Gastrocnemius medialis (tissue), 4 donors: Measurements from ENCODE around the gene ZNRF1. TPM values are rescaled to one million over a fixed set of nuclear protein-coding genes. Genes with fewer than 3 reads are reported as not detected.
A peak's percentile ranks its signal among the peaks of the same experiment; 100 is the strongest.
"Not testable (repeated sequence)": the region's sequence is repeated elsewhere in the genome, so short reads cannot be mapped to it uniquely, and the experiment has no call there.

Source experiments
- ATAC-seq, 2 donors: fragments of 150-250 bp; one replicate each; pipeline ENCODE4 v1.9.1; 2016
- DNase-seq, 2 donors: peaks; one replicate each; pipeline ENCODE4 v3.0.0-alpha.2; 2019
- H3K27ac ChIP-seq, 4 donors: fragments of 200-600 bp; sonication (generic); 1 replicate in 1 of 4; 2 replicates in 3 of 4; pipeline ENCODE4 v1.5.1; 2016 to 2018; ENCODE audit warnings: mild to moderate bottlenecking in 2 of 4, moderate library complexity in 1 of 4
- H3K27me3 ChIP-seq, 3 donors: fragments of 200-600 bp; sonication (generic) in 2 of 3; 1 replicate in 1 of 3; 2 replicates in 2 of 3; pipeline versions ENCODE4 v1.5.1 to v1.6.0; 2016 to 2019; ENCODE audit warnings: mild to moderate bottlenecking in 1 of 3, moderate library complexity in 1 of 3
- H3K36me3 ChIP-seq, 2 donors: fragments of 200-600 bp; sonication (generic) in 1 of 2; one replicate each; pipeline ENCODE4 v1.5.1; 2017 to 2018
- H3K4me1 ChIP-seq, 2 donors: fragments of 200-600 bp; sonication (generic) in 1 of 2; one replicate each; pipeline ENCODE4 v1.5.1; 2016 to 2017; ENCODE audit warnings: mild to moderate bottlenecking in 2 of 2
- H3K4me3 ChIP-seq, 4 donors: fragments of 200-600 bp; sonication (generic) in 3 of 4; 1 replicate in 1 of 4; 2 replicates in 3 of 4; pipeline ENCODE4 v1.5.1; 2016 to 2019; ENCODE audit warnings: mild to moderate bottlenecking in 2 of 4
- H3K9me3 ChIP-seq, 3 donors: fragments of 200-600 bp; sonication (generic) in 2 of 3; 1 replicate in 1 of 3; 2 replicates in 2 of 3; pipeline ENCODE4 v1.5.1; 2016 to 2019
- CTCF ChIP-seq, 5 experiments: fragments of 450-650 bp in 3 of 5; fragments of 200-600 bp in 2 of 5; sonication (generic) in 2 of 5; IDR thresholded peaks in 4 of 5; conservative IDR thresholded peaks in 1 of 5; 1 replicate in 4 of 5; 2 replicates in 1 of 5; pipeline ENCODE4 v1.5.1; 2016 to 2019; ENCODE audit warnings: antibody characterized with exemption in 5 of 5, mild to moderate bottlenecking in 3 of 5, moderate library complexity in 3 of 5
- POLR2A ChIP-seq, 2 donors: fragments of 450-650 bp; IDR thresholded peaks; one replicate each; pipeline ENCODE4 v1.6.1; 2017; ENCODE audit warnings: antibody characterized with exemption in 2 of 2, mild to moderate bottlenecking in 2 of 2, moderate library complexity in 2 of 2
- in situ Hi-C, 4 donors: fragments of 200-750 bp; cut with MboI; loops; one replicate each; pipeline versions ENCODE4 v1.15.0 to v1.8.0; 2017; ENCODE audit warnings: low sequenced_read_pairs in 4 of 4
- intact Hi-C: fragments of 100-400 bp; cut with DNase I; formaldehyde crosslinking; loops from one replicate; pipeline ENCODE4 v1.15.1; 2023; ENCODE audit warnings: low total_unique reads
- total RNA-seq, 4 donors: library from RNA; depleted of rRNA; stranded (reverse); fragments of >200 nt; gene quantifications; one replicate each; pipeline versions ENCODE4 v1.1.0 to v1.2.3, GENCODE V29; 2016

Gene ZNRF1
- total RNA-seq, 4 donors from 2014 or later, result 21.7 to 37.1 (median 30.2) TPM

DNA sequence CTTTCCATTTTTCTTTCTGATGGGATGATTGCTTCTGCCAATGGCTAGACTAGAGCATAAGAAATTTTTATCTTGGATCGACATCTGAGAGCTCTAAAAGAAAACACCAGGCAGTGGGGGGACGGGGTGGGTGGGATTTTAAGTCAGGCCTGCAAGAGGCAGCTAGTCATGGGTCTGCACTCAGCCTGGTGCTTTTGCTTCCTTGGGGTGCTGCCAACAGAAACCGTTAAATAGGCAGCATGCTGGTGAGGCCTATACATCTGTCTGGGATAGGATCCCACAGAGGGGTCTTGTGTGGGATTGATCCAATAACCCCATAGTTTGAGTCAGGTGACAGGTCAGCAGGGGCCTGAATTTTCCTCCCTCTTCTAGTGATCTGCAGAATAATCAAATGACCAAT lies 26.9 kb downstream of the ZNRF1 start:
- H3K9me3 ChIP-seq, result no peaks in the 10 kb centered on the region
- no peak overlapping the region for H3K4me3 ChIP-seq
- intact Hi-C loops, result no loop called here
- peak overlapping the region; percentile 66 to 75 (median 70) for H3K27ac ChIP-seq
- DNase-seq (no peak), ATAC-seq (no peak)
- H3K4me1 ChIP-seq, result peaks cover 14 to 28% of the 10 kb centered on the region in 2 donors
- H3K27me3 ChIP-seq, result no peaks in the 10 kb centered on the region
- in situ Hi-C loops, result no loop called here
- H3K36me3 ChIP-seq, result no peaks in the 10 kb centered on the region
- TF ChIP-seq CTCF (IDR thresholded peaks at IDR 0.05 in 4 of 5, conservative IDR thresholded peaks at IDR 0.05 in 1 of 5) (no peak), POLR2A (IDR thresholded peaks at IDR 0.05) (no peak)

DNA sequence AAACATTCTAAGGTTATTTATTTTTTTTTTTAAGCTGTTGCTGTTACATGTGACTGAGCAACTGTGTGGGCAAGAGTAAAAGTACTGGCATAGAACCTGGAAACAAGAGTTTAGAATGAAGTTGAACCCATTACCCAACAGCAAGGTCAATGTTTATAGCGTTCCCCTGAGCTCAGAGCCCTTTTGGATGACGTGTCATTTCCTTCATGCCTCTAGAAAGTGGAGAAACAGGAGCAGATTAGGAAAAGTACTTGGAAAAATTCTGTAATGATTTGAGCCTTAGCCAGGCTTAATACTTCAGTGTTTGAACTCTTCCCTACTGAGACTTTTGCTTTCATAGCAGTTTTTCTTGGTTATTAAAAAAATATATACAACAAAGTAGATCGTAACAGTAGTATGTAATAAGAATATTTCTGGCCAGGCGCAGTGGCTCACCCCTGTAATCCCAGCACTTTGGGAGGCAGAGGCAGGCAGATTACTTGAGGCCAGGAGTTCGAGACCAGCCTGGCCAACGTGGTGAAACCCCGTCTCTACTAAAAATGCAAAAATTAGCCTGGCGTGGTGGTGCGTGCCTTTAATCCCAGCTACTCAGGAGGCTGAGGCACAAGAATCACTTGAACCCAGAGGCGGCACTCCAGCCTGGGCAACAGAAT lies 27.5 kb downstream of the ZNRF1 start:
- H3K4me3 ChIP-seq, H3K27me3 ChIP-seq, intact Hi-C loops, H3K9me3 ChIP-seq, H3K36me3 ChIP-seq, in situ Hi-C loops: not testable (repeated sequence)
- H3K4me1 ChIP-seq, result peaks cover 14 to 28% of the 10 kb centered on the region in 2 donors
- ATAC-seq (peak; percentile 85 to 86), DNase-seq (peak in 1 of 2 donors; percentile 43)
- H3K27ac ChIP-seq, result peak overlapping the region; percentile 66 to 75 (median 70)

- no peak for TF ChIP-seq POLR2A (IDR thresholded peaks at IDR 0.05)
- no peak for TF ChIP-seq CTCF (IDR thresholded peaks at IDR 0.05 in 4 of 5, conservative IDR thresholded peaks at IDR 0.05 in 1 of 5)
- in situ Hi-C loops (no loop called here), intact Hi-C loops (no loop called here)
- H3K9me3 ChIP-seq, result no peaks in the 10 kb centered on the region
- DNase-seq, result no peak
- H3K27me3 ChIP-seq, result no peaks in the 10 kb centered on the region
- peaks cover 14 to 28% of the 10 kb centered on the region in 2 donors for H3K4me1 ChIP-seq
- H3K36me3 ChIP-seq, result no peaks in the 10 kb centered on the region
- ATAC-seq, result no peak
- no peak overlapping the region for H3K4me3 ChIP-seq
- H3K27ac ChIP-seq, result peak overlapping the region; percentile 66 to 75 (median 70)
Measured at GRCh38 chr16:75026892-75027391, 28.1 kb downstream of the ZNRF1 start.

DNA sequence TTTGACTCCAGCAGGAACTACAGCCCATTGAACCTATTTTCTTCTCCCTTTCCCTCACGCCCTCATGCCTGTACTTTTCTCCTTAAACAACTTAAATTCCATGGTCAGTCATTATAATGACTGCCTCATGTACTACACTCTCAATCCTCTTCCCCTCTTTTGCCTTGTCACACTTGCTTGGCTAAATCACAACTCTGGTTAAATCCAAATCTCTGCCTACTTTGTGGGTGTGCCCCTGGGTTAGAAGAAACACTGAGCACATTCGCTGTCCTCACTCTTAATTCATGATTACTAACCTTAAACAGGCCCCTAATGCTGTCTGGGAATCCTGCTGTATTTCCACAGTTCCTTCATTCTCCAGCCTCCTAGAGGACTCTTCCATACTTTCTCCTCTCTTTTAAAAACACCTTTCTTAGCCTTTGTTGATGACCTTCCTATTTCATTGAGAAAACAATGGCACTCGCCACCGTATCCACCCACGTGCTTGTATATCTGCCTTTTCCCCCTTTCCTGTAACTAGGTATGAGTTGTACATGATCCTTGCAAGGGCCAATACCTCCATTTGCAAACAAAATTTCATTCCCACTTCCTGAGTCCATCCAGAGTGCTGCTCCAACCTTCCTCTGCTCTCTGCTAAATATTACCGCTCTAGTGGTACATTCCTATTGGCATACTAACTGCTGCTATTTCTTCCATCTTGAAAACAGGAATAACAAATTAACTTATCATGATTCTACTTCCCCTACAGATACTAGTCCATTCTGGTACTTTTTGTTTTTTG lies 28.9 kb downstream of the ZNRF1 start:
- TF ChIP-seq POLR2A (IDR thresholded peaks at IDR 0.05), result no peak
- no peak for TF ChIP-seq CTCF (IDR thresholded peaks at IDR 0.05 in 4 of 5, conservative IDR thresholded peaks at IDR 0.05 in 1 of 5)
- no peaks in the 10 kb centered on the region for H3K9me3 ChIP-seq
- intact Hi-C loops, result no loop called here
- no peaks in the 10 kb centered on the region for H3K27me3 ChIP-seq
- H3K4me1 ChIP-seq, result peaks cover 14 to 26% of the 10 kb centered on the region in 2 donors
- no peak overlapping the region for H3K4me3 ChIP-seq
- DNase-seq, result no peak
- peak overlapping the region in 3 of 4 donors; percentile 69 to 75 (median 72) for H3K27ac ChIP-seq
- H3K36me3 ChIP-seq, result no peaks in the 10 kb centered on the region
- ATAC-seq, result no peak
- in situ Hi-C loops, result no loop called here

DNA sequence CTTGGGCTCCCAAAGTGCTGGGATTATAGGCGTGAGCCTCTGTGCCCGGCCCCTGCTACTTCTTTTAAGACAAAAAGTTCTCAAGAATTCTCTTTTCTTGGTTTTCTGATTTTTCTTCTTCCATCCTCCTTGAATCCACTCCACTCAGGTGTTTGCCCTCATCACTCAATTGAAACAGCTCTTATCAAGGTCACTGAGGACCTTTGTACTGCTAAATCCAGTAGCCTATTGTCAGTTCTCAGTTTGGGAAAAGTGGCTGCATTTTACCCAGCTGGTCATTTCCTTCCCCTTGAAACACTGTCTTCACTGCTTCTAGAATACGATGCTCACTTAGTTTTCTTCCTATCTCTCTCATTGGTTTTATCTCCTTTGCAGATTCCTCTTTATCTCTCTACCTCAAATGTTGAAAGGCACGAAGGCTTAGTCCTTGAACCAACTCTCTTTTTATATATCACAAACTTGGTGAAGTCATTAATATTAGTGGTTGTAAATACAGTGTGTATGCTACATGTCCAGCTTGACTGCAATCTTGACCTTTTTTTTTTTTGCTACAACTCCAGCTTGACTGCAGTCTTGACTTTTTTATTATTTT lies 29.8 kb downstream of the ZNRF1 start:
- Histone ChIP-seq H3K27me3 (no peaks in the 10 kb centered on the region), H3K4me3 (no peak overlapping the region), H3K4me1 (peaks cover 14 to 28% of the 10 kb centered on the region in 2 donors), H3K9me3 (no peaks in the 10 kb centered on the region), H3K27ac (no peak overlapping the region), H3K36me3 (no peaks in the 10 kb centered on the region)
- ATAC-seq (no peak), DNase-seq (no peak)
- TF ChIP-seq POLR2A (IDR thresholded peaks at IDR 0.05), result no peak
- no peak for TF ChIP-seq CTCF (IDR thresholded peaks at IDR 0.05 in 4 of 5, conservative IDR thresholded peaks at IDR 0.05 in 1 of 5)
- intact Hi-C loops, result no loop called here
- in situ Hi-C loops, result no loop called here
